SK-N-SH (cell line): Measurements from ENCODE around the gene IGF1R. TPM values are rescaled to one million over a fixed set of nuclear protein-coding genes. Genes with fewer than 3 reads are reported as not detected.

ENCODE experiments used
- CTCF ChIA-PET: fragments of 300-600, 350-600 bp; formaldehyde crosslinking; extraction: SDS; loops from one replicate; lab custom pipeline; 2021; lab: Yijun Ruan, JAX
- POLR2A ChIA-PET: fragments of 350-600 bp; sonication (Branson Sonifier 250); formaldehyde crosslinking; extraction: SDS; loops from one replicate; lab custom pipeline; 2020; ENCODE audit warnings: antibody characterized with exemption, inconsistent platforms; lab: Yijun Ruan, JAX
- DNase-seq: peaks from one replicate; pipeline ENCODE4 v3.0.0; 2012
- H2AFZ ChIP-seq: fragments of 200-600 bp; sonication (generic); 2 replicates; pipeline ENCODE4 v1.8.1; 2016; ENCODE audit warnings: antibody characterized with exemption, mild to moderate bottlenecking, low read depth
- H3F3A ChIP-seq: fragments of 200-600 bp; sonication (generic); replicated peaks from 2 replicates; pipeline ENCODE3; 2016; ENCODE audit warnings: antibody characterized with exemption, mild to moderate bottlenecking; ENCODE audit not compliant: insufficient read depth
- H3K27ac ChIP-seq, 2 experiments: fragments of 200-500 bp in 1 of 2; fragments of 200-600 bp in 1 of 2; sonication (Bioruptor generic) in 1 of 2; sonication (generic), shearing (Covaris generic) in 1 of 2; 2 replicates each; pipeline versions ENCODE4 v1.5.1 to v1.6.1; 2014 to 2016; ENCODE audit warnings: low read depth in 2 of 2, inconsistent platforms in 1 of 2, low read length in 1 of 2, mild to moderate bottlenecking in 1 of 2, mixed read lengths in 1 of 2
- H3K27me3 ChIP-seq: fragments of 200-600 bp; sonication (generic), shearing (Covaris generic); 2 replicates; pipeline ENCODE4 v1.6.1; 2016; ENCODE audit warnings: mixed run types; ENCODE audit not compliant: insufficient read depth
- H3K36me3 ChIP-seq, 2 experiments: fragments of 200-500 bp in 1 of 2; fragments of 200-600 bp in 1 of 2; sonication (Bioruptor generic) in 1 of 2; sonication (generic) in 1 of 2; replicated peaks in 1 of 2; 2 replicates each; pipeline versions ENCODE3 to v1.5.1; 2014 to 2016; ENCODE audit warnings: low read length in 1 of 2, mild to moderate bottlenecking in 1 of 2; ENCODE audit not compliant: insufficient read depth in 2 of 2, control insufficient read depth in 1 of 2
- H3K4me1 ChIP-seq, 2 experiments: fragments of 200-500 bp in 1 of 2; fragments of 200-600 bp in 1 of 2; sonication (Bioruptor generic) in 1 of 2; sonication (generic), shearing (Covaris generic) in 1 of 2; 2 replicates each; pipeline versions ENCODE4 v1.5.1 to v1.6.1; 2014 to 2016; ENCODE audit warnings: low read depth in 1 of 2, low read length in 1 of 2, mixed run types in 1 of 2; ENCODE audit not compliant: insufficient read depth in 2 of 2, control insufficient read depth in 1 of 2
- H3K4me2 ChIP-seq: fragments of 200-600 bp; sonication (generic), shearing (Covaris generic); 2 replicates; pipeline ENCODE4 v1.6.1; 2017; ENCODE audit warnings: mixed run types
- H3K4me3 ChIP-seq, 2 experiments: fragments of 200-500 bp in 1 of 2; fragments of 200-600 bp in 1 of 2; sonication (Bioruptor generic) in 1 of 2; sonication (generic), shearing (Covaris generic) in 1 of 2; 2 replicates each; pipeline versions ENCODE4 v1.5.1 to v1.8.1; 2014 to 2016; ENCODE audit warnings: low read depth in 2 of 2, inconsistent platforms in 1 of 2, low read length in 1 of 2, mild to moderate bottlenecking in 1 of 2, mixed read lengths in 1 of 2, moderate library complexity in 1 of 2
- H3K79me2 ChIP-seq: fragments of 200-600 bp; sonication (generic); 2 replicates; pipeline ENCODE4 v1.8.1; 2017; ENCODE audit warnings: mild to moderate bottlenecking; ENCODE audit not compliant: insufficient read depth
- H3K9ac ChIP-seq: fragments of 200-600 bp; sonication (generic); 2 replicates; pipeline ENCODE4 v1.6.1; 2017; ENCODE audit warnings: mixed run types
- H3K9me2 ChIP-seq: fragments of 200-600 bp; sonication (generic); 2 replicates; pipeline ENCODE4 v1.6.1; 2017; ENCODE audit warnings: mixed run types
- H3K9me3 ChIP-seq: fragments of 200-600 bp; sonication (generic); 2 replicates; pipeline ENCODE4 v1.6.1; 2017; ENCODE audit warnings: mixed run types, mild to moderate bottlenecking, moderate library complexity
- H4K20me1 ChIP-seq: fragments of 200-600 bp; sonication (generic); 2 replicates; pipeline ENCODE4 v1.6.1; 2017; ENCODE audit warnings: mild to moderate bottlenecking, mixed run types; ENCODE audit not compliant: insufficient read depth
- CHD2 ChIP-seq: fragments of 150-350 bp; IDR thresholded peaks from 2 replicates; pipeline ENCODE4 v1.6.1; 2018; ENCODE audit warnings: low read length; ENCODE audit not compliant: partially characterized antibody
- CTCF ChIP-seq: fragments of 200-600 bp; sonication (generic); IDR thresholded peaks from 2 replicates; pipeline ENCODE4 v1.6.1; 2017; ENCODE audit warnings: antibody characterized with exemption, mild to moderate bottlenecking, moderate library complexity
- EP300 ChIP-seq, 2 experiments: IDR thresholded peaks; 2 replicates each; pipeline versions ENCODE4 v1.4.0 to v1.6.1; 2012; ENCODE audit warnings: borderline replicate concordance in 1 of 2, low read depth in 1 of 2, low read length in 1 of 2
- EZH2phosphoT487 ChIP-seq: fragments of 200-600 bp; sonication (generic); IDR thresholded peaks from 2 replicates; pipeline ENCODE4 v1.6.1; 2017; ENCODE audit warnings: low read depth, mixed run types, mild to moderate bottlenecking, antibody characterized with exemption, moderate library complexity, borderline replicate concordance
- FOXJ3 ChIP-seq: sonication (generic); formaldehyde crosslinking; IDR thresholded peaks from 2 replicates; pipeline ENCODE4 v1.5.1; 2020; ENCODE audit warnings: mild to moderate bottlenecking, missing genetic modification reagents
- FOXM1 ChIP-seq: IDR thresholded peaks from 2 replicates; pipeline ENCODE4 v1.4.0; 2012; ENCODE audit warnings: low read depth, mild to moderate bottlenecking
- GABPA ChIP-seq: IDR thresholded peaks from 2 replicates; pipeline ENCODE4 v1.4.0; 2012; ENCODE audit warnings: low read depth, mild to moderate bottlenecking
- GATA2 ChIP-seq: sonication (generic); formaldehyde crosslinking; IDR thresholded peaks from 2 replicates; pipeline ENCODE4 v1.5.0; 2020; ENCODE audit warnings: mild to moderate bottlenecking, missing genetic modification reagents
- JUND ChIP-seq: IDR thresholded peaks from 2 replicates; pipeline ENCODE4 v1.4.0; 2012
- MEF2A ChIP-seq: IDR thresholded peaks from 2 replicates; pipeline ENCODE4 v1.4.0; 2012; ENCODE audit warnings: low read depth, borderline replicate concordance
- NFIC ChIP-seq: IDR thresholded peaks from 2 replicates; pipeline ENCODE4 v1.4.0; 2012; ENCODE audit warnings: borderline replicate concordance
- POLR2AphosphoS5 ChIP-seq: IDR thresholded peaks from 2 replicates; pipeline ENCODE4 v1.6.1; 2012; ENCODE audit warnings: low read depth, low read length
- RAD21 ChIP-seq: IDR thresholded peaks from 2 replicates; pipeline ENCODE4 v1.6.1; 2012; ENCODE audit warnings: mild to moderate bottlenecking, low read length
- REST ChIP-seq: IDR thresholded peaks from 2 replicates; pipeline ENCODE4 v1.6.1; 2012; ENCODE audit warnings: mild to moderate bottlenecking, low read depth, low read length, moderate library complexity
- SIN3A ChIP-seq: IDR thresholded peaks from 2 replicates; pipeline ENCODE4 v1.6.1; 2012; ENCODE audit warnings: low read depth, mild to moderate bottlenecking, low read length, moderate library complexity, borderline replicate concordance
- SMC3 ChIP-seq: IDR thresholded peaks from 2 replicates; pipeline ENCODE4 v1.6.1; 2012; ENCODE audit warnings: low read depth, low read length, improper control_type of control experiment
- TCF12 ChIP-seq: IDR thresholded peaks from 2 replicates; pipeline ENCODE4 v1.4.0; 2012
- USF1 ChIP-seq: IDR thresholded peaks from 2 replicates; pipeline ENCODE4 v1.4.0; 2012; ENCODE audit warnings: low read depth, borderline replicate concordance
- ZBTB33 ChIP-seq: IDR thresholded peaks from 2 replicates; pipeline ENCODE4 v1.4.0; 2012; ENCODE audit warnings: low read depth, borderline replicate concordance
- WGBS: methylation state at CpG from one replicate; pipeline ENCODE4 v1.1.6; 2017; ENCODE audit warnings: low lambda C conversion rate; 5-methylcytosine and 5-hydroxymethylcytosine counted together
- polyA plus RNA-seq, 3 experiments: library from polyadenylated mRNA; depleted of rRNA; stranded (reverse); fragments of >200 nt; gene quantifications; 2 replicates each; pipeline ENCODE4 v1.2.3, GENCODE V29; 2012

Gene IGF1R
- polyA plus RNA-seq, 1 of the 3 experiments (the other 2 are of a cell fraction) = 9.5 TPM

- Histone ChIP-seq H2AFZ (no peak overlapping the region), H3K79me2 (peaks cover 45% of the 10 kb centered on the region)
- 91% methylated on average over 3 of the region's 3 CpGs for WGBS
Observed at GRCh38 chr15:98778263-98778959, 130.1 kb downstream of the IGF1R start.

GRCh38 chr15:98778960-98779359, 130.6 kb downstream of the IGF1R start:
- Histone ChIP-seq H3K79me2 (peaks cover 39% of the 10 kb centered on the region), H4K20me1 (peaks cover 4% of the 10 kb centered on the region; the same call in 1 of the 2 replicates), H3K9ac (no peak overlapping the region), H3K4me1 (peaks cover 3 to 5% of the 10 kb centered on the region in 2 experiments; a peak in 2 of 4 replicates), H3K4me2 (no peak overlapping the region), H3F3A (no peaks in the 10 kb centered on the region), H3K9me2 (no peaks in the 10 kb centered on the region), H3K27me3 (no peaks in the 10 kb centered on the region), H3K36me3 (no peaks in the 10 kb centered on the region), H2AFZ (no peak overlapping the region), H3K4me3 (no peak overlapping the region), H3K27ac (no peak overlapping the region), H3K9me3 (no peaks in the 10 kb centered on the region)
- POLR2A ChIA-PET = no interaction called here
- no peak for DNase-seq
- WGBS = 96% methylated on average over 4 of the region's 4 CpGs
- CTCF ChIA-PET = interaction anchor here (0.7 to 4.6 kb wide), 46 partner anchors 11 to 327 kb away, joined by 3 to 77 read pairs (median 4); partner anchors contain the start of gene IGF1R
- no peak for TF ChIP-seq RAD21
- TF ChIP-seq ZBTB33 = no peak
- TF ChIP-seq EZH2phosphoT487 = no peak
- TF ChIP-seq SMC3 = no peak
- no peak for TF ChIP-seq REST
- TF ChIP-seq GABPA = no peak

More at GRCh38 chr15:98778263-98778959, 130.1 kb downstream of the IGF1R start:
- H3K4me2 ChIP-seq = no peak overlapping the region
- TF ChIP-seq SMC3 (no peak), POLR2AphosphoS5 (no peak), USF1 (no peak), GABPA (no peak), SIN3A (no peak), JUND (no peak), MEF2A (no peak), GATA2 (CRISPR knock-in tag) (no peak), FOXM1 (no peak), CHD2 (no peak), NFIC (no peak), TCF12 (no peak), EP300 (IDR thresholded peaks at IDR 0.05; ENCODE audit: borderline replicate concordance in 1 of 2, low read depth in 1 of 2, low read length in 1 of 2) (no peak), RAD21 (no peak), FOXJ3 (no peak), CTCF (no peak)
- TF ChIP-seq, all 33 proteins: peak for 0
- no peaks in the 10 kb centered on the region for H3K27me3 ChIP-seq
- POLR2A ChIA-PET = no interaction called here
- CTCF ChIA-PET = interaction anchor here (0.7 to 4.6 kb wide), 30 partner anchors 10 to 327 kb away, joined by 3 to 77 read pairs (median 6); partner anchors contain the start of gene IGF1R
- no peaks in the 10 kb centered on the region for H3K9me2 ChIP-seq
- peaks cover 7 to 8% of the 10 kb centered on the region in 2 experiments; a peak in 2 of 4 replicates for H3K4me1 ChIP-seq
- peaks cover 8% of the 10 kb centered on the region for H4K20me1 ChIP-seq
- DNase-seq = no peak
- H3K4me3 ChIP-seq = no peak overlapping the region
- no peaks in the 10 kb centered on the region for H3K9me3 ChIP-seq
- no peaks in the 10 kb centered on the region for H3F3A ChIP-seq
- no peaks in the 10 kb centered on the region for H3K36me3 ChIP-seq
- H3K27ac ChIP-seq = no peak overlapping the region
- H3K9ac ChIP-seq = no peak overlapping the region
